Adrenal gland (tissue), 12 donors: ENCODE measurements around the gene NOL8. TPM values are rescaled to one million over a fixed set of nuclear protein-coding genes. Genes with fewer than 3 reads are reported as not detected.

Experiments used
- DNase-seq, 7 donors: peaks; one replicate each; pipeline ENCODE4 v3.0.0-alpha.2; 2019 to 2020
- H3K27ac ChIP-seq, 5 donors: fragments of 200-600 bp; sonication (generic) in 4 of 5; 1 replicate in 3 of 5; 2 replicates in 2 of 5; pipeline versions ENCODE4 v1.5.1 to v1.8.0; 2016 to 2020; ENCODE audit warnings: mild to moderate bottlenecking in 1 of 5
- H3K27me3 ChIP-seq: fragments of 200-600 bp; 2 replicates; pipeline ENCODE4 v1.8.0; 2021
- H3K36me3 ChIP-seq, 2 donors: fragments of 200-600 bp; replicated peaks in 1 of 2; 1 replicate in 1 of 2; 2 replicates in 1 of 2; pipeline versions ENCODE4 v1.5.1 to v1.8.0; 2018 to 2022
- H3K4me1 ChIP-seq, 2 donors: fragments of 200-600 bp; replicated peaks in 1 of 2; 1 replicate in 1 of 2; 2 replicates in 1 of 2; pipeline versions ENCODE4 v1.5.1 to v1.8.0; 2018 to 2021
- H3K4me3 ChIP-seq, 4 donors: fragments of 200-600 bp; sonication (generic) in 3 of 4; one replicate each; pipeline ENCODE4 v1.5.1; 2016 to 2018
- H3K9me3 ChIP-seq, 3 donors: fragments of 200-600 bp; sonication (generic) in 1 of 3; replicated peaks in 1 of 3; 1 replicate in 2 of 3; 2 replicates in 1 of 3; pipeline versions ENCODE4 v1.5.1 to v1.8.0; 2016 to 2021
- POLR2A ChIP-seq, 2 donors: fragments of 450-650 bp; IDR thresholded peaks; one replicate each; pipeline ENCODE4 v1.6.1; 2017; ENCODE audit warnings: antibody characterized with exemption in 2 of 2, mild to moderate bottlenecking in 2 of 2, moderate library complexity in 1 of 2
- WGBS, 4 donors: extraction: QIAGEN DNeasy Blood & Tissue Kit in 2 of 4; methylation state at CpG; one replicate each; pipeline versions ENCODE4 v1.1.5 to v1.1.7; 2013 to 2017; 5-methylcytosine and 5-hydroxymethylcytosine counted together
- intact Hi-C, 2 donors: fragments of 100-400 bp; cut with DNase I; formaldehyde crosslinking; loops; one replicate each; pipeline versions ENCODE4 v1.14.1 to v1.15.0; 2022 to 2023
- polyA plus RNA-seq, 3 donors: library from polyadenylated mRNA; stranded (reverse); fragments of 200-250 nt in 2 of 3; fragments of 350-450 nt in 1 of 3; fragmentation: Illumina TruSeq in 1 of 3; extraction: RNeasy Lipid Tissue Mini Kit (QIAGEN cat#74804) in 1 of 3; gene quantifications; one replicate each; pipeline ENCODE4 v1.2.3, GENCODE V29; 2013 to 2014
- total RNA-seq, 9 donors: library from RNA; depleted of rRNA in 4 of 9; stranded (reverse); fragments of >200 nt in 4 of 9; fragments of 120-200 nt in 1 of 9; fragmentation: NEBNext Ultra II Directional in 1 of 9; extraction: Animal tissue kit (Norgen Biotek cat#: 25700) in 1 of 9; gene quantifications; one replicate each; pipeline versions ENCODE4 v1.1.0 to v1.2.4, GENCODE V29; 2013 to 2023
- TF ChIP-seq, protein P1 (sequence below), 6 experiments: fragments of 450-650 bp in 4 of 6; fragments of 200-600 bp in 2 of 6; sonication (generic) in 1 of 6; IDR thresholded peaks; 1 replicate in 5 of 6; 2 replicates in 1 of 6; pipeline versions ENCODE4 v1.5.1 to v1.8.0; 2016 to 2021; ENCODE audit warnings: antibody characterized with exemption in 6 of 6, mild to moderate bottlenecking in 2 of 6, moderate library complexity in 1 of 6
- donor health status: healthy with polysubstance abuse.
- donor health status: Bipolar disorder and iron deficiency.
- donor health status: DM: yes; HTN: yes; CAD: no.
- donor health status: DM: no; HTN: no; CAD: no.
- donor health status: DM: no; HTN: no; CAD: no.
- donor health status: DM: yes; HTN: yes; CAD: no.

Gene NOL8
- total and polyA plus RNA-seq, 12 donors = 13.3 to 55.3 (median 32.6) TPM

DNA sequence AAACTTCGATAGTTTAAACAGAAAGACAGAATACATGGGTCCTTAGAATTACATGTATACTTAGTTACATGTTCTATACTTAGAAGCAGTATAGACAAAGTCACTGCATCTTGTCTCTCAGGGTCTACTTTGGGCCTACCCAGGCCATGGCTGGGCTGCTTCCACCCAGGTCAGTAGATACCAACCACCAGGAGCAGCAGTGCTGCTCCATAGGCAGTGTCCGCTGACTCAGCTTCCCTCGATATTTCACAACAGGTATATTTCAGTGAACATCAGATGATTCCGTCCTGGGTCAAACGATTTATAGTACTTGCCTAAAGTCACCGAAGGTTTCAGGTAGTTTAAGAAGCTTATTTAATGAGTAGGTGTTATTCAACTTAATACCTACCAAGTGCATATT is 49.6 kb downstream of the NOL8 start:
- no peak for DNase-seq
- Histone ChIP-seq H3K36me3 (peaks cover 0 to 90% of the 10 kb centered on the region in 2 donors), H3K4me1 (no peaks in the 10 kb centered on the region), H3K27me3 (no peaks in the 10 kb centered on the region), H3K4me3 (no peak overlapping the region), H3K27ac (no peak overlapping the region), H3K9me3 (no peaks in the 10 kb centered on the region)
- intact Hi-C loops = no loop called here
- no peak for TF ChIP-seq POLR2A (IDR thresholded peaks at IDR 0.05)
- TF ChIP-seq, protein P1, sequence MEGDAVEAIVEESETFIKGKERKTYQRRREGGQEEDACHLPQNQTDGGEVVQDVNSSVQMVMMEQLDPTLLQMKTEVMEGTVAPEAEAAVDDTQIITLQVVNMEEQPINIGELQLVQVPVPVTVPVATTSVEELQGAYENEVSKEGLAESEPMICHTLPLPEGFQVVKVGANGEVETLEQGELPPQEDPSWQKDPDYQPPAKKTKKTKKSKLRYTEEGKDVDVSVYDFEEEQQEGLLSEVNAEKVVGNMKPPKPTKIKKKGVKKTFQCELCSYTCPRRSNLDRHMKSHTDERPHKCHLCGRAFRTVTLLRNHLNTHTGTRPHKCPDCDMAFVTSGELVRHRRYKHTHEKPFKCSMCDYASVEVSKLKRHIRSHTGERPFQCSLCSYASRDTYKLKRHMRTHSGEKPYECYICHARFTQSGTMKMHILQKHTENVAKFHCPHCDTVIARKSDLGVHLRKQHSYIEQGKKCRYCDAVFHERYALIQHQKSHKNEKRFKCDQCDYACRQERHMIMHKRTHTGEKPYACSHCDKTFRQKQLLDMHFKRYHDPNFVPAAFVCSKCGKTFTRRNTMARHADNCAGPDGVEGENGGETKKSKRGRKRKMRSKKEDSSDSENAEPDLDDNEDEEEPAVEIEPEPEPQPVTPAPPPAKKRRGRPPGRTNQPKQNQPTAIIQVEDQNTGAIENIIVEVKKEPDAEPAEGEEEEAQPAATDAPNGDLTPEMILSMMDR (IDR thresholded peaks at IDR 0.05) = no peak
- WGBS, 4 donors = 85 to 91% (median 87%) methylated on average over 6 of the region's 6 CpGs

DNA sequence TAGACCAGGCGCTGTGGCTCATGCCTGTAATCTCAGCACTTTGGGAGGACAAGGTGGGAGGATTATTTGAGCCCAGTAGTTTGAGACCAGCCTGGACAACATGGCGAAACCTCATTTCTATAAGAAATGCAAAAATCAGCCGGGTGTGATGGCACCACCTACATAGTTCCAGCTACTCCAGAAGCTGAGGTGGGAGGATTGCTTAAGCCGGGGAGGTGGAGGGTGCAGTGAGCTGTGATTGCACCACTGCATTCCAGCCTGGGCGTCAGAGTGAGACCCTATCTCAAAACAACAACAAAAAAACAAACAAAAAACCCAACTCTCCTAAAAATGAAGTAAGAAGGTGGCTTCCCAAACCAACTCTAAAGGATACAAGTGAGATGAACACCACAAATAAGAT is 54.6 kb downstream of the NOL8 start:
- Histone ChIP-seq H3K27ac (no peak overlapping the region), H3K36me3 (peaks cover 0 to 92% of the 10 kb centered on the region in 2 donors), H3K9me3 (no peaks in the 10 kb centered on the region), H3K4me1 (peaks cover 0 to under 1% of the 10 kb centered on the region in 2 donors), H3K4me3 (no peak overlapping the region), H3K27me3 (no peaks in the 10 kb centered on the region)
- no peak for DNase-seq
- no peak for TF ChIP-seq POLR2A (IDR thresholded peaks at IDR 0.05)
- TF ChIP-seq, protein P1 (IDR thresholded peaks at IDR 0.05) = no peak
- intact Hi-C loops = no loop called here
- WGBS, 4 donors = 95 to 97% (median 96%) methylated on average over 5 of the region's 5 CpGs

DNA sequence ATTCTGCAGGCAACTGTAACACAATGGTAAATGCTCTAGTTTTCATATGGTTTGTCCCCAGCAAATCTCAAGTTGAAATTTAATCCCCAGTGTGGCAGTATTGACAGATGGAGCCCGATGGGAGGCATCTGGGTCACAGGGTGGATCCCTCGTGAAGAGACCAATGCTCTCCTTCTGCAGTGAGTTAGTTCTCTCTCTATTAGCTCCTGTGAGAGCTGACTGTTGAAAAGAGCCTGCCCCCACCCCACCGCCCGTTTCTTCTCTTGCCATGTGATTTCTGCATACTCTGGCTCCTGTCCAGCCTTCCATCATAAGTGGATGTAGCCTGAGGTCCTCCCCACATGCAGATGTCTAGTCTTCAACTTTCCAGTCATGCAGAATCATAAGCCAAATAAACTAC is 58.7 kb downstream of the NOL8 start:
- Histone ChIP-seq H3K4me1 (peaks cover 0 to 9% of the 10 kb centered on the region in 2 donors), H3K27me3 (no peaks in the 10 kb centered on the region), H3K27ac (no peak overlapping the region), H3K36me3 (peaks cover 0 to 100% of the 10 kb centered on the region in 2 donors), H3K9me3 (no peaks in the 10 kb centered on the region), H3K4me3 (no peak overlapping the region)
- intact Hi-C loops = no loop called here
- no peak for DNase-seq
- no peak for TF ChIP-seq POLR2A (IDR thresholded peaks at IDR 0.05)
- TF ChIP-seq, protein P1 (IDR thresholded peaks at IDR 0.05) = no peak
- 76 to 83% (median 81%) methylated on average over 4 of the region's 4 CpGs for WGBS, 4 donors

DNA sequence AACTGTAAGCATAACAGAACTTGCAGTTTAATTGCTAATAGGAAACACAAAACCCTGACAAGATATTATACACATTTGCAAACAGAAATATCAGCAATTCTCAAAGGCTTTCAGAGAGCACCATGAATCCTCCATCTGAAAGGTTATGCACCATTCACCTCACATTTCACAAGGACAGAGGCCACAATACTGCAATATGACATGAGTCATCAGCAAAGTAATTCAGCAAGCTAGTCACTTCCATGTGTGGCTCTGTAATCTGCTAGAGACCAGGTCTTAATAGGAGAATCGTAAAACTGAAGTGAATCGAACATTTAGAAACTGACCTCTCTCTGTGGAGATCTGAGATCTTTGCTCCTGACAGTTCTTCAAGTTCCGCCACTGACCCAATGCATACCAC is 60.0 kb downstream of the NOL8 start:
- intact Hi-C loops = no loop called here
- Histone ChIP-seq H3K27ac (peak overlapping the region in 1 of 5 donors; percentile 18), H3K27me3 (no peaks in the 10 kb centered on the region), H3K4me1 (peaks cover 0 to 9% of the 10 kb centered on the region in 2 donors), H3K36me3 (peaks cover 0 to 100% of the 10 kb centered on the region in 2 donors), H3K4me3 (no peak overlapping the region), H3K9me3 (no peaks in the 10 kb centered on the region)
- DNase-seq = peak in 3 of 7 donors; percentile 27 to 38 (median 33)
- WGBS, 4 donors = 56 to 71% (median 59%) methylated on average over 3 of the region's 3 CpGs
- no peak for TF ChIP-seq POLR2A (IDR thresholded peaks at IDR 0.05)
- TF ChIP-seq, protein P1 (IDR thresholded peaks at IDR 0.05) = no peak
